ENCODE measurements around the gene MYL4.

- TF ChIP-seq, protein P1, sequence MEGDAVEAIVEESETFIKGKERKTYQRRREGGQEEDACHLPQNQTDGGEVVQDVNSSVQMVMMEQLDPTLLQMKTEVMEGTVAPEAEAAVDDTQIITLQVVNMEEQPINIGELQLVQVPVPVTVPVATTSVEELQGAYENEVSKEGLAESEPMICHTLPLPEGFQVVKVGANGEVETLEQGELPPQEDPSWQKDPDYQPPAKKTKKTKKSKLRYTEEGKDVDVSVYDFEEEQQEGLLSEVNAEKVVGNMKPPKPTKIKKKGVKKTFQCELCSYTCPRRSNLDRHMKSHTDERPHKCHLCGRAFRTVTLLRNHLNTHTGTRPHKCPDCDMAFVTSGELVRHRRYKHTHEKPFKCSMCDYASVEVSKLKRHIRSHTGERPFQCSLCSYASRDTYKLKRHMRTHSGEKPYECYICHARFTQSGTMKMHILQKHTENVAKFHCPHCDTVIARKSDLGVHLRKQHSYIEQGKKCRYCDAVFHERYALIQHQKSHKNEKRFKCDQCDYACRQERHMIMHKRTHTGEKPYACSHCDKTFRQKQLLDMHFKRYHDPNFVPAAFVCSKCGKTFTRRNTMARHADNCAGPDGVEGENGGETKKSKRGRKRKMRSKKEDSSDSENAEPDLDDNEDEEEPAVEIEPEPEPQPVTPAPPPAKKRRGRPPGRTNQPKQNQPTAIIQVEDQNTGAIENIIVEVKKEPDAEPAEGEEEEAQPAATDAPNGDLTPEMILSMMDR (IDR thresholded peaks at IDR 0.05; ENCODE audit: extremely low read depth in 1 of 2, insufficient read depth in 1 of 2, low read depth in 1 of 2, low read length in 2 of 2), result no peak
- TF ChIP-seq MYC (IDR thresholded peaks at IDR 0.05; ENCODE audit: low read depth, low read length) (no peak), POLR2A (IDR thresholded peaks at IDR 0.05; ENCODE audit: low read depth, low read length) (no peak)
Observed at GRCh38 chr17:47222047-47222446, 12.9 kb downstream of the MYL4 start.

All from endothelial cell of umbilical vein (primary cell).